Stimulated activated CD4-positive, alpha-beta T cell treated with anti-CD3 and anti-CD28 coated beads, Interleukin-15, amount 100 ng/mL, for 48 hours (primary cell): ENCODE data around the gene WDR93.
"Not testable (repeated sequence)": the region's sequence is repeated elsewhere in the genome, so short reads cannot be mapped to it uniquely, and the experiment has no call there.

Experiments
- DNase-seq, 2 donors: peaks; one replicate each; pipeline ENCODE4 v3.0.0-alpha.2; 2020; ENCODE audit warnings: low read depth in 2 of 2

WDR93 gene

DNA sequence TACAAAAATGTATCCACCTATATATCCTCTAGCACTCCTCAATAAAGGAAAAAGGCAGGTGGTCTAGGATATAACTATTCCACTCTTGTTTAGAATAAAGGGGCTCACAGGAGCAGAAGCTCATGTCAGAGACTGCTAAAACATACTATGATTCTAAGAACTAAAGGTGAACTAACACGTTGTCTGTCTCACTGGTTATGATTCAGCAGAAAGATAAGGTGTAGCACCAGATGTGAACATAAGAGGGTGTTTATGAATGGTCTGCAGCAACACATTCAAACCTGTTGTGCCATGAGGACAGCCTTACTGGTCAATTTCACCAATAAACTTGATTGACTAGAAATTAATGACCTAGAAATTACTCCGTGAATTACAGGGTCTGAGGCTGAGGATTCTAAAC lies 4.6 kb upstream of the WDR93 start:
- no peak for DNase-seq

- DNase-seq: no peak
These were observed 4.1 kb upstream of the WDR93 start for GRCh38 chr15:89686522-89686921.

DNA sequence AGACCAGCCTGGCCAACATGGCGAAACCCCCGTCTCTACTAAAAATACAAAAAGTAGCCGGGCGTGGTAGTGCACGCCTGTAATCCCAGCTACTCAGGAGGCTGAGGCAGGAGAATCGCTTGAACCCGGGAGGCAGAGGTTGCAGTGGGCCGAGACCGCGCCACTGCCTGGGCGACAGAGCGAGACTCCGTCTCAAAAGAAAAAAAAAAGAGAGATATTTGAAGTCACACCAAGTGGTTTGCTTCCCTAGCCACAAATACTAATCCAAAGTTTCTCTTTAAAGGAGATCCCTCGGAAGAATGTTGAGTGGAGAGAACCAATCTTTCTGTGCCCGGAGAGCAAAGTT lies 708 bp upstream of the WDR93 start:
- DNase-seq: not testable (repeated sequence)

DNA sequence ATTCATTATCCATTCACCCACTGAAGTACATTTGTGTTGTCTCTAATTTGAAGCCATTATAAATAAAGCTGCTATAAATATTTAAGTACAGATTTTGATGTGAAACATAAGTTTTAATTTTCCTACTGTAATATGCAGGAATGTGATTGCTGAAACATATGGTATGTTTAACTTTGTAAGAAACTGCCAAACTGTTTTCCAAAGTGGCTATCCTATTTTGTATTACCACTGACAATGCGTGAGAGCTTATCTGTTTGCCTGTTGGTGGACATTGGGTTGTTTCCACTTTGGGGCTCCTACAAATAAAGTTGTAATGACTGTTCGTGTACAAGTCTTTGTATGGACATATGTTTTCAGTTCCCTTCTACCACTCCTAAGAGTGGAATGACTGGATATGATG lies 2.5 kb downstream of the WDR93 start:
- no peak for DNase-seq

DNA sequence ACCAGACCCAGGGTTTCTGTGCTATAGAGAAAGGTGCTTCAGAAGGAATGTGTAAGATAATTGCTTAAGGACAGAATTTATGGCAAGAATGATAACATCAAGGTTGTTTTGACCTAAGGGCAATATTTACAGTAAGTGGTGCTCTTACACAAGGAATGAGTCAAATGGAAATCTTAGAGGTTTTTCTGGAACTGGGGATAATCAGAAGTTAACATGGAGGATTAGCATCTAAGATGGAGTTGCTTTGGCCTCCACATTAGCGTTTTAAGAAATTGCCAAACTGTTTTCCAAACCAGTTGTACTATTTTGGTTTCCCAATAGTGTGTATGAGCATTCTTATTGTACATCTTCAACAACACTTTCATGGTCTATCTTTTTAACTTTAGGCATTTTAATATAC lies 3.1 kb downstream of the WDR93 start:
- no peak for DNase-seq

DNA sequence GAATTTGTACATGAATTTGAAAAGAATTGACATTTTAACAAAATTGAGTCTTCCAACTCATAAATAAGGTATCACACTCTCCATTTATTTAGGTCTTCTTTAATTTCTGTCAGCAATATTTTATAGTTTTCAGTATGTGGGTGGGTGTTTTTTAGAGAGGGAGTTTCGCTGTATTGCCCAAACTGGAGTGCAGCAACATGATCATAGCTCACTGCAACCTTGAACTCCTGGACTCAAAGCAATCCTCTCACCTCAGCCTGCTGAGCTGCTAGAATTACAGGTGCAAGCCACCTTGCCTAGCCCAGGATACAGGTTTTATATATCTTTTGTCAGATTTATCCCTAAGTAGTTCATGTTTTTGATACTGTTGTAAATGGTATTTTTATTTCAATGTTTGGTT lies 4.6 kb downstream of the WDR93 start:
- no peak for DNase-seq

DNA sequence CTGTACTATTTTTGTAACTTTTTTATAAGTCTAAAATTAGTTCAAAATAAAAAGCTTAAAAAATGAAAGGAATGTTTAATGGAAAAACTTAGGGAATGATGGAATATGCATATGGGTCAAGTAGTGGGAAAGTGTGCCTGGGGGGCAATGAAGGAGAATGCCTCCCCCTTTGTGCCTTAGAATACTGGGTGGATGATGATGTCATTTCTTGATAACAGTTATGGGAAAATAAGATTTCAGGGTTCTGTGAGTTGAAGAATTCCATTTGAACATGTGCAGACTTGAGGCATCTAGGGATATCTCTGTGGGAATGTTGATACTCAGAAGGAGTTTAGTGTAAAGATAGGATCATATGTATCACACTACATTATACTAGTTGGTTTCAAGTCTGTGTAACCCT lies 13.8 kb downstream of the WDR93 start:
- no peak for DNase-seq

- DNase-seq: no peak
These were observed 17.0 kb downstream of the WDR93 start for GRCh38 chr15:89707577-89707976.

GRCh38 chr15:89714775-89715174 lies 24.2 kb downstream of the WDR93 start:
- no peak for DNase-seq

DNA sequence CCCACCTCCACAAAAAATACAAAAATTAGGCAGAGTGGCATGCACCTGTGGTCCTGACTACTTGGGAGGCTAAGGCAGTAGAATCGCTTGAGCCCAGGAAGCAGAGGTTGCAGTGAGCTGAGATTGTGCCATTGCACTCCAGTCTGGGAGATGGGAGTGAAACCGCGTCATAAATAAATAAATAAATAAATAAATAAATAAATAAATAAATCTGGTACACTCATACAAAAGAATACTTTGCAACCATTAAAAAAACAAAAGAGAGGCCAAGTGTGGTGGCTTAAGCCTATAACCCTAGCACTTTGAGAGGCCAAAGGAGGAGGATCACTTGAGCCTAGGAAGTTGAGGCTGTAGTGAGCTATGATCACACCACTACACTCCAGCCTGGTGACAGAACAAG lies 32.4 kb downstream of the WDR93 start:
- DNase-seq: no peak

GRCh38 chr15:89724621-89725020 lies 34.0 kb downstream of the WDR93 start:
- no peak for DNase-seq

- DNase-seq: no peak
These were observed 34.5 kb downstream of the WDR93 start for GRCh38 chr15:89725064-89725463.

DNA sequence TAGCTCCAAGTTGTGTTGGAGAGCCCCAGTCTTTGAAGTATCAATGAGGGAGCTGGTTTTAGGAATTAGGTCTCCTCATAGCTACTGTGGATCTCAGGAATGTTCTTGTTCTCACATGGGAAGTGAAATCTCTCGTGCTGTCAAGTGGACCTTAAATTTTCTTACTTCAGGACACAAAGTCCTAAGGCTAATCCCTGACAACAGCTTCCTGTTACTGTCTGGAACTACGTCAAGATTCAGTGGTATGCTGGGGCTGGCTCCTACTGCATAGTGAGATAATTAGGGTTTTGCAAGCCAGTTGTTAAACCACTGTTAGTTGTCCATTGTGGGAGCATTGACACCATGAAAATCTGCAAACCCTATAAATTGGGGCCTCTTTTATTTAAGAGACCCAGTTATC lies 37.6 kb downstream of the WDR93 start:
- DNase-seq: no peak

DNA sequence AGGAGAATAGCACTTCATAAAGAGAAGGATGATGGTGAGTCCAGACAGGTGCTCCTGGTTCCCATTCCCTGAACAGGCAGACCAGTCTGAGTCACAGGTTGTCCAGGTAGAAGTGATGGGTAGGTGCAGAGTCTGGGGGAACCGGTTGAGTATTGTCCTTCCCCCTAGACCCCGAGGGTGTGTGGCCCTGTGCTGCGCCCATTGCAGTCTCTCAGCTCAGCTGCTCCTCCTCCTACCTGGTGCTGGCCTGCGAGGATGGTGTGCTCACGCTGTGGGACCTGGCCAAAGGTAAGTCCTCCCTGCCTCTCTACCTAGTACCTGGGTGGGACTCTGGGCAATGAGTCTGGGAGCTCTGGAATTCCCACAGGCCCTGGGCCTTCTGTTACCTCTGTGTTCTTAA lies 40.7 kb downstream of the WDR93 start:
- no peak for DNase-seq

DNA sequence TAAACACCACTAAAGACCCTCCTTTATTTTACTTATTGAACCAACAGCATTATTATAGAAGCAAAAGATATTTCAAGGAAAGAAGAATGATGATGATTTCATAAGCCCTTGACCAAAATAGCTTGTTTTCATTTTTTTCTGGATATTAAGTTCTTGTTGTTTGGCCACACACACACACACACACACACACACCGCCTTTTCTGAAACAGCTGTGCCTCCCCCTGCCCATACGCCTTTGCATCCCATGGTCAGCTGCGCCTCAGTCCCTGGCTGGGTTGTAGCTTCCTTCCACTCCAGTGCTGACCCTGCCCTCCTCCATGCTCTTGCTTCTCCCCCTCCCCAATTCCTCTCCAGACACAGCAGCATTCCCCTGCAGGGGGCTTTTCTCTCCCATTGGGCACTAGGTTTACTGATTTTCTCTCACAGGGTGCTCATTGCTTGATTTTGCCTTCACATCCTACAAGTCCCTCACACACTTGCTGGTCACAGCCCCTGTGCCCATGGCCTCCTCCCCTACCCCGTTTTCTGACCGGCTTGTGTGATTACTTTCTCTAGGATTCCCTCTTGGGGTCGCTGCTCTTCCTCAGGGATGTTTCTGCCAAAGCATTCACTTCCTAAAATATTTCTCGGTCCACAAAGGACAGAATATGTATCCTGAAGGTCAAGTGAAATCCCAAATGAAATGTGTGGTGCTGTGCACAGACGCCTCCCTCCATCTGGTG lies 42.0 kb downstream of the WDR93 start:
- no peak for DNase-seq

GRCh38 chr15:89735773-89736172 lies 45.2 kb downstream of the WDR93 start:
- DNase-seq: no peak

DNA sequence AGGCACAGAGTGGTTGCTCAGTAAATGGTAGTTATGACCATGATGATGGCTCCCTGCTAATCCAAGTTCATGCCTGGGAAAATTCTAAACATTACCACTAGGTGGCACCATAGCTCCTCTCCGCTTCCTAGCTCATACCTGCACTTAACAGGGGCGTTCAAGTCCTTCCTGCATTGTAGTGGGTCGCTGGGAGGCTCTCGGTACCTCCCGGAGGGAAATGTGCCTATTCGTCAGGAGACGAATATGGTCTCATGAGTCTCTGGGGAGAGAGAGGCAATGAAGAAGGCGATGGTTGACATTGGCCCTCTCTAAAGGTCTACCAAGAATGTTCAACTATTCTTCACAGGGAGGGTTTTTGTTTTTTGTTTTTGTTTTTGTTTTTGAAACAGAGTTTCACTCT lies 49.5 kb downstream of the WDR93 start:
- peak; percentile 27 to 46 for DNase-seq

DNA sequence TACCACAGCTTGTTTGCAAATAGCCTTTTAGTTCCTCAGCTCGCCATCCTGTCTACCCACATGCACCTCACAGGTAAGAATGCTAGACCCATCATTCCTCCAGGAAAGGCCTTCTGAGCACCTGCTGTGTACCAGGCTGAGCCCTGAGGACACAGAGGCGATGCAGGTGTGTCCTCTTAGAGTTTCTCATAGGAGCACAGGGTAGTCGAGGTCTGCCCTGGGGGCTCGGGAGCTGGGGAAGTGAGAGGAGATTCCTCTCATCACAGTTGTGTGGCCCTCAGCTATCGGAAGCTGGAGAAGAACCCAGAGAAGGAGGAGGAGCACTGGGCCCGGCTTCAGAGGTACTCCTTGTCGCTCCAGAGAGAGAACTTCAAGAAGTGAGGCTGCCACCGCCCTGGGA lies 52.4 kb downstream of the WDR93 start:
- no peak for DNase-seq

- DNase-seq: no peak
These were observed 53.0 kb downstream of the WDR93 start for GRCh38 chr15:89743594-89743993.

- DNase-seq: no peak
These were observed 54.5 kb downstream of the WDR93 start for GRCh38 chr15:89745131-89745530.

GRCh38 chr15:89745768-89746167 lies 55.2 kb downstream of the WDR93 start:
- DNase-seq: no peak

- DNase-seq: no peak
These were observed 55.8 kb downstream of the WDR93 start for GRCh38 chr15:89746386-89746780.

DNA sequence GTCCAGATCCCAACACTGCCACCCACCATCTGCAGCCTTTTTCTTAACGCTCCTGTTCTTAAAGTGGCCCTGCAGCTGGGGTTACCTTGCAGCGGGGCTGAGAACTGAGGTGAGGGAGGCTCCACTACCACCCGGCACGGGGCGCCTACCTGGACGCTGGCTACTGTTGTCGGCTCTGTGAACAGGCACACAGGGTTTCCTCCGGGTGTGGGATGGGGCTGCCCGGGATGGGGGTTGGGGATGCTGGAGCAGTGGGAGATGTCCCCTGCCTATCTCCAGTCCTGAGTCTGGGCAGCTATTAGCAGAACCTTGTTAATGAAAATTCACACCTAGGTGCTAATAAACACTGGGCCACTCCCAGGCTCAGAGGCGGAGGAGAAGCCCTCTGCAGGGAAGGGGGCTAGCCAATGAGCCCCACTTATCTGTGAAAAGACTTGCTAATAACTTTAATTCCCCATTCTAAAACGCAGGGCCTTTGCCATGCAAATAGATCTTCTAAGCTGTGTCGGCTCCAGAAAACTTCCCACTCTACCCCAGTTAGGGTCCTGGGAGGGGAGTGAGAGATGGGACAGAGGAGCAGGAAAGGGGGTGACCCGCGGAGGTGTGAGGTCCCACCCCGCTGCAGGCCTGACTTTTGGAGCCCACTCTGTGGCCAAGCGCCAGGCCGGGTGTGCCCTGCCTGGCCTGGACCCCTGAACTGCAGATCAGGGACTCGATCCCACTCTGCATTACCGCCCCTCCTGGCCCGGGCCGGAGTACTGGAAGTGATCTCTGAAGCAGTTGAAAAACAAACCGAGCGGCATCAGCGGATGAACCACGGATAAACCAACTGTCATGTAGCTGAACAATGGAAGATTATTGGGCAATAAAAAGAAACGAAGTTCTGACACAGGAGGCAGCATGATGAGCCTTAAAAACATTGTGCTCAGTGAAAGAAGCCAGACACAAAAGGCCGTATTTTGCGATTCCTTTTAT lies 57.4 kb downstream of the WDR93 start:
- DNase-seq: no peak
